Measurements from ENCODE around the gene AMER1.
"Not testable (repeated sequence)": the region's sequence is repeated elsewhere in the genome, so short reads cannot be mapped to it uniquely, and the experiment has no call there.

Gene AMER1

GRCh38 chrX:64205441-64205734 lies at the start of gene AMER1:
Gene AMER1, minus strand, starts transcription at chrX:64205708. Its CDS starts 12,422 bp downstream, at chrX:64193286.
- no peak for DNase-seq (ENCODE audit: low read depth in 1 of 2, low spot score in 1 of 2)

GRCh38 chrX:64230123-64230970 lies 24.8 kb upstream of the AMER1 start, which contains the start of gene ASB12:
Gene ASB12, minus strand, starts transcription at chrX:64230607. Its CDS starts 4,957 bp downstream, at chrX:64225650.
- DNase-seq (ENCODE audit: low read depth in 1 of 2, low spot score in 1 of 2): no peak

DNA sequence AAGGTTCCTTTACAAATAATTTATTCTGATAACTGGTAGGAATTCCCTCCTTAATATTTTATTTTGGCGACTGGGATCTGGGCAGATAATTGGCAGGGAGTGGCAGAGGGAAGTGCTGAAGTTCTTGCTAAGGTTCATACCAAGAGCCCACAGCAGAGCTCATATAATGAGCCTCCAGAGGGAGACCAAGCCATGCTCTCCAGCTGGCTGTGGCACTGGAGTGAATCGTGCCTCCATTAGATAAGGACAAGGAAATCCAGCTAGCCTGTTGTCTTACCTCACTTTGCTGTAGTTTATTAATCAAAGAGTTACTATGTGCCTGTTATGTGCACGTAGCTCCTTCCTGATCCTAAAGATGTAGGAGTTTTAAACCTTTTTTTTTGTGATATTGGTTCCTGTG lies 23.6 kb upstream of the AMER1 start:
- DNase-seq (ENCODE audit: low read depth in 1 of 2, low spot score in 1 of 2): no peak

GRCh38 chrX:64218023-64218422 lies 12.5 kb upstream of the AMER1 start:
- no peak for DNase-seq (ENCODE audit: low read depth in 1 of 2, low spot score in 1 of 2)

GRCh38 chrX:64213989-64214388 lies 8.5 kb upstream of the AMER1 start:
- DNase-seq (ENCODE audit: low read depth in 1 of 2, low spot score in 1 of 2): not testable (repeated sequence)

- no peak for DNase-seq (ENCODE audit: low read depth in 1 of 2, low spot score in 1 of 2)
These were observed 1.2 kb upstream of the AMER1 start for GRCh38 chrX:64206556-64207162.

GRCh38 chrX:64205735-64206501 lies 410 bp upstream of the AMER1 start:
- DNase-seq (ENCODE audit: low read depth in 1 of 2, low spot score in 1 of 2): peak; percentile 68 to 76

DNA sequence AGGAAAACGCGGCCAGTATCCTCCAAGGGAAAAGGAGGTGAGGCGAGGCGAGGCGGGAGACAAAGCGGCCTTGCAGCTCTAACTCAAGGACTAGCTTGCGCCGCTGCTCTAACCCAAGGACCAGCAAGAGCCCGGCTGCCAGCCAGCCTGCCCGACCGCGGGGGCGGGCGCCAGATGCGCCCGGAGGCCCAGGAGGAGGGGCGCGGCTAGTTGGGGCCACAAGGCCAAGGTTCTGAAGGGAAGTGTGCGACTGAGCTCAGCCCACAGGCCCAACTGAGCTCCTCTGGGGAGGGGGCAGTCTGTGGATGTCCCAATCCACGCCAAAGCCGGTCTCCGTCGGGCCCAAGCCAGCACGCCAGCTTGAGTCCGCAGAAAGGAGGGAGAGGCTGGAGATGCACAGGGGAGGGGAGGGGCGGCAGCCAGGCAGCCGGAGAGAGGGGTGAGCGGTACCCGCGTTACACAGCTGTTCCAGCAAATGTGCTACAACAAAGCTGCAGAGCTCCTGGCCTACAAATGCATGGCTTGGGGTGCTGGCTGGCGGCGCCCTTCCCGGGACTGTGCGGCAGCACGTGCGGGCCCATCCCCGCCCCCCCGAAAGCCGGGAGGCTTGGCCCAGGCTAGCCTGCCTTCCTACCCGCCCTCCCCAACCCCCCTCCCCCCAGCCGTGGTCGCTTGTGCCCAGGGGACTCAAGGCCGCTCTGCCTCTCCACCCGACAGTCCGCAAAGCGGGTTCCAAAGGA lies 637 bp downstream of the AMER1 start:
- DNase-seq (ENCODE audit: low read depth in 1 of 2, low spot score in 1 of 2): peak in 1 of 2 donors; percentile 3

DNA sequence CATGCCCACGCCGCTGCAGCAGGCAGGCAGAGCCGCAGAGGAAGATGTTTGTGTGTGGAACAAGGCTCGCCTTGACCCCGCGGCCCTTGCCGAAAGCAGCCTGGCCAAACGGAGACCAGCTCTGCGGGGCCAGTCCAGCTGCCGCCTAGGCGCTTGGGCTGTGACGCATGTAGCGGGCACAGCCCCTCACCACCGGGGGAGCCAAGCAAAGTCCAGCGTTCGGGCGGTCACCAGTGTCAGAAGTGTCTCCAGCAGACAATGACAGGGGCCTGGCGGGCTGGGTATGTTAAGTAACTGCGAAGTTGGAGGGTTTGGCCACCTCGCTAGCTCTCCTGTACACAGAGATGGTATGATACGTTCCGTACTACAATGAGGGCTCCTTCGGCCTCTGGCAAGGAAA lies 1.3 kb downstream of the AMER1 start:
- no peak for DNase-seq (ENCODE audit: low read depth in 1 of 2, low spot score in 1 of 2)

DNA sequence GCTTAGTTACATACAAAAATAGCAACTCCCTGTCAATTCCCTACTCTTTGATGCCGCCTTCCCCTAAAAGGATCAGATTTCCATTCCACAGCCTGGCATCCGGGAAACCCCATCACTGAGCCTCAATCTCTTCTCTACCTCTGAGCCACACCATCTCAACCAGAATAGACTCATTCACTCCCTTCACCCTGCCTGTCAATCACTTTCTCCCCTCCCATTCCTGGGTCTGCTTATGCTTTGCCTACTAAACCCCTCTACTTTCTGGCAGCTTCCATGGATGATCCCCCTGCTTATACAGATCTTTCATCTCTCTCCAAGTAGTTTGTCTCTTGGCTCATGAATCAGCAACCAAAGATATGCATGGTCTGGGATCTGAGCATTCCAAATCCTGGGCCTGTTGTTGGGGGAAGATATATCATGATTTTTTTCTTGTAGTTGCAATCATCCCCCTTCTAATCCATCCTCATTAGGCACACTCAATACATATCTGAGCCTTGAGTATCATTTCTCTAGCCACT lies 2.6 kb downstream of the AMER1 start:
- DNase-seq (ENCODE audit: low read depth in 1 of 2, low spot score in 1 of 2): no peak

GRCh38 chrX:64198036-64198435 lies 7.5 kb downstream of the AMER1 start:
- DNase-seq (ENCODE audit: low read depth in 1 of 2, low spot score in 1 of 2): no peak

- DNase-seq (ENCODE audit: low read depth in 1 of 2, low spot score in 1 of 2): no peak
These were observed 8.9 kb downstream of the AMER1 start for GRCh38 chrX:64196606-64197005.

- DNase-seq (ENCODE audit: low read depth in 1 of 2, low spot score in 1 of 2): no peak
These were observed 9.6 kb downstream of the AMER1 start for GRCh38 chrX:64195862-64196261.

DNA sequence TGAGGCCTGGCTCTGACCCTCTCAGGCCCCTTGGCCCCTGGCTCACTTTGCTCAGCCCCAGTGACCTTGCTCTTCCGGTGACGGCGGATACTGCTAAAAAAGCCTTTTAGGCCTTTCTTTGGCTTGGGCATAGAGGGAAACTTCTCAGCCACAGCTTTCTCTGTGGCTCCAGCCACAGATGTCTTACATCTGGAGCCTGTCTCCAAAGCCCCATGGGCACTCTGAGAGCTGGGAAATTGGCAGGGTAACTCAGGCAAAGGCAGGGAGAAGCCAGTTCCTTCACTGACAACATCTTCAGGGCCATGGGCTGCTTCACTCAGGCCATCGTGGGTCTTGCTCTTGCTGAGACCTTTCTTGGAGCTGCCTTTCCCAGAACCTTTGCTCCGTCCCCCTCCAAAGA lies 12.8 kb downstream of the AMER1 start:
- DNase-seq (ENCODE audit: low read depth in 1 of 2, low spot score in 1 of 2): no peak

DNA sequence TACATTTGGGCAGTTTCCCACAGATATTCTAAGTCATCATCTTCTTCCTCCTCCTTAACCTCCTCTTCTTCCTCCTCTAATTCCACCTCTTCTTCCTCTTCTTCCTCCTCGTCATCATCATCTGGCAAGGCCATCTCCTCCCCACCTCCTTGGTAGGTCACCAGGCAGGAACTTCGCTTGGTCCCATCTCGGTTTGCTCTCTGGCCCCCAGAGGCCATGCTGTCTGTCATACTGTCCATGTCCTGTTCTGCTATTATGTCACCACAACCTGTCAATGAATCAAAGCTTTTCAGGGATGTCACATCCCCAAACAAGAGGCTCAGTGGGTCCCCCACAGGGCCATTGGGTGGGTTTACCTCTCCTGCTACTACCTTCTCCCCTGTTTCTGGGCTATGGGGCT lies 13.5 kb downstream of the AMER1 start:
- DNase-seq (ENCODE audit: low read depth in 1 of 2, low spot score in 1 of 2): no peak

- no peak for DNase-seq (ENCODE audit: low read depth in 1 of 2, low spot score in 1 of 2)
These were observed 14.1 kb downstream of the AMER1 start for GRCh38 chrX:64191281-64192010.

GRCh38 chrX:64190136-64190740 lies 15.3 kb downstream of the AMER1 start:
- no peak for DNase-seq (ENCODE audit: low read depth in 1 of 2, low spot score in 1 of 2)

GRCh38 chrX:64188901-64189300 lies 16.6 kb downstream of the AMER1 start:
- DNase-seq (ENCODE audit: low read depth in 1 of 2, low spot score in 1 of 2): no peak

DNA sequence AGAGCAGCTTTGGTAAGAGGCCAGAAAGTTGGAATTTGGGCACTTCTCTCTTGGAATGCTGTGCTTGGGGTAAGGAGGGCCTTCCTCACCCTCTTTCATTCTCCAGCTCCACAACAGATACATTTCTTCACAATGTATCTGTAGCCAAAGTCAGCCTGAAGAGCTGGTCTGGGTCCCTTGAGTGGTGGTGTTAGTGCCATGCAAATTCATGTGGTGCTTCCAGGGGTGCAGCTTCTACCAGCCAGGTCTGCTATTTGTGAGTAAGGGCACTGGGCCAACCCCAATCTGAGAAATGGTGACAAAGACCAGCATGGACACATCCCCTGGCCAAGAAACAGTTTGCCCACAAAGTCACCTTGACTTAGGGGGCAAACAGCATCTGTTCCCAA lies 17.8 kb downstream of the AMER1 start:
- DNase-seq (ENCODE audit: low read depth in 1 of 2, low spot score in 1 of 2): no peak
